NCI-H82 treated with DMSO at 0.1 percent for 48 hours (cell line): ENCODE data around the gene URGCP.

Experiments
- DNase-seq: peaks from one replicate; lab custom pipeline; 2025; ENCODE audit not compliant: unreplicated experiment; lab: John Stamatoyannopoulos, UW

URGCP gene

DNA sequence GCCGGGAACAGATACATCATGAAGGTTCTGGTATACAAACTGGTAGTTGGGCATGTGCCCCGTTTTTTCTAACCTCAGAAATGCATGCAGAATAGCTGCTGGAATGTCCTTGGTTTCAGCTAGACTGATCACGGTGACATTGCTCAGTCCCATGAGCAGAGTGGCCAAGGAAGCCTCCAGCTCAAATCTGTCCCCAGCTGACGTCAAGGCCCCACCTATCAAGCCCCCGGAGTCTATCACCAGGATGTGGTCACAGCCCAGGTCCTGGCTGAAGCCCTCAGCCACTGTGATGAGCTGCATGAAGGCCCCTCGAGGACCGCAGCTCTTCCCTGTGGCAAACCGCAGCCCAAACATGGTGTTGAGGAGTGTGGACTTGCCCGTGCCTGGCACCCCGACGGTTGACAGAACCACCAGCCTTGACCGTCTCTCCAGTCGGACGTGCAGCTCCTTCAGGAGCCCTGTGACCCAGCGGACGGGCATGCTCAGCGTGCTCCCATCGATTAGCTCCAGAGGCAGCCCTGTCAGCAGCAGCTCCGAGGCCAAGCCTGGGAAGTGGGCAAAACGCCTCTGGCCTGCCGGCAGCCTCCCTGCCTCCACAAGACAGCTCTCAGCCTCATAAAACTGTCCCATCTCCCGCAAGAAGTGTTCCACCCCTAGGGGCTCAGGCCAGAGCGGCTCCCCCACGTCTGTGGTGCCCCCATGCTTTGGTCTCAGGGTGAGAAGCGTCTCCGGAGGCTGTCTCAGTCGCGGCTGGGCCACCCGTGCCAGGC lies 29.2 kb downstream of the URGCP start:
- no peak for DNase-seq

DNA sequence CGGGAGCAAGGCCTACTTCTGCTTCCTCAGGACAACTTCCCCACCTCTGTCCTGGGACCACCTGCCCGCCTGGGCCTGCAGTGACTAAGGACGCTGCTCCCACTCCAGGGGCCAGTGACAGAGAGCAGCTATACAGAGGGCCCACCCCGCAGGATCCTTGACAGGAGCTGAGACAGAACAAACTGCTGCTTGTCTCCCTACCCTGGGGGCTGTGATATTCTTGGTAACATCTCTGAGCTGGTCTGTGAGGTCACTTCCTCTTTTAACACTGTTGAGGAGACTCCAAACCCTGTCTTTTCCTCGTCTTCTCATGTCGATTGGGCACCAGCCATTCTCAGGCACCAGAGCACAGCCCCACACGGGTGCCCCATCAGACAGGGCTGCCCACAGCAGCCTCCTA lies 30.2 kb downstream of the URGCP start:
- DNase-seq = no peak

DNA sequence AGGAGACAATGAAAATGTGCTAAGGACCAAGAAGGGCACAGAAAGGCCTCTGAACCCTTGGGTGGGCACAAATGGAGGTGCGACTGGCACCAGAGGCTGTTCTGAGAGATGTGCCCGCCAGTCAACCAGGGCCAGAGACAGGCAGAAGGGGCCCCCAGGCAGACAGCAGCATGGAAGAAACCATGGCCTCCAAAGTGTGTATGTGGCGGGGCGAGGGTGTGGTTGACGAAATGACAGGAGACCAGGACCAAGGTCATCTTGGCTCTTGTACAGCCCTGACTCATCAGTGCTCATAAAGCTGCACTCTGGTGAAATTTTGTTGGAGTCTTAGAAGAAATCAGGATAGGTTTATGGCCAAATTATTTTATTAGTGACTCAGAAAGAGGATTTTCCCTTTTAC lies 33.1 kb downstream of the URGCP start:
- DNase-seq = no peak

DNA sequence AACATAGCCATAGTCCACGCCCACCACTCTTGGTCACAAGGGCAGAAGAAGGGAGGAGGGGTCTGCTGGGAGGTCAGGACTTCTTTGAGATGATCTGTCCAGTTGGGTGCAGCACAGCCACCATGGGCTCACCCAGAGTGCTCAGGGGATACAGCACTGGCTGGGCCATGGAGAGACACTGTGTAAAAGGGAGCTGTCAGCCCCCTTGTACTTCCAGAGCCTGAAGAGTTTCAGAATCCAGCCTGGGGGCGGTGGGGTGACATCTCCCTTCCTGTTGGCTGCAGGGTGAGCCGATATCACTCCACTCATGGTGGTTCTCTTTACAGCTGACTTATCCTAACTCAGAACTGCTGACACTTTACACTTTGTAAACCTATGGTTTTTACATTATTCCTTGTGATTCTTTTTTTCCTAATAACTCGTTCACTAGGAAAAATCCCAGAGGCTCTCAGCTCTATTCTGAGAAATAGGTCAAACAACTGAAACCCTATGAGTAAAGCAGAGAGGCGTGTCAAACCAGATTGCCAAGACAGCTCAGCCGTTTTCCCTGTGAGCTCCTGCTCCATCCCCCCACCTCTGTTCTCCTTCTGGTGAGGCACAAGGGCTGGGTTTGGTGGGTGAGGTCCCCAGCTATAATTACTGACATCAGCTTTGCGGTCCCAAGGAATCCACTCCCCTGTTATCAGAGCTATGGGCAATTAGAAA lies 33.8 kb downstream of the URGCP start:
- no peak for DNase-seq

DNA sequence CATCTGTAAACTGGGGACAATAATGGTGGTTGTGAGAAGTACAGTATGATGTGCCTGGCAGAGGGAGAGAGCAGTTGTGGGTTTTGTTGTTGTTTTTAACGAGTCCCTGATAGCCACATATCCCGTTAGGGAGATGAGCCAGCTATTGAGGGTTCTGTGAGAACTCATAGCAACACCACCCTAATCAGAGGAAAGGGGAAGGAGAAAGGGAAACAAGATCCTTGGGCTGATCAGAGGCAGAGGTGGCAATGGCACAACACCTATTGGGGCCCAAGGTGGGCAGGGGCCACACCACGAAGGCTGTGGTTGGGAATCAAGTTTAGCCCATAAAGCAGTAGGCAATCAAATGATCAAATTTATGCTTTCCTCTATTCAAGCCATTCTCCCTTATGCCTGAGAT lies 35.3 kb downstream of the URGCP start:
- DNase-seq = no peak

DNA sequence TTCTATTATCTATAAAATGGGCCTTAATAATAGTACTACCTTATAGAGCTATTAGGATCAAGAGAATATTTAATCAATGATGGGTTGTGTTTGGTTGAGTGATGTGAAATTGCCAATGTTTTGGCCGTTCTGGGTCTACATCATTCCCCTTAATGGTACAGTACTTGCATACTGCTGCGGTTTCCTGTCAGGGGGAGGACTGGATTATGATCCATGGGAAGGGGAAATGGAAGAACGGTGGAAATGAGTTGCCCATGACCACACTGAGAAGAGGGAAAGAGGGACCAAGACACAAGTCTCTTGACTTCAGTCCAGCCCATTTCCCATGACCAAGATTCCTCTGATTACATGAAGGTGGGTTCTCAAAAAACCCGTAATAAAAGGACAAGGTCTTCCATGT lies 36.1 kb downstream of the URGCP start:
- no peak for DNase-seq

DNA sequence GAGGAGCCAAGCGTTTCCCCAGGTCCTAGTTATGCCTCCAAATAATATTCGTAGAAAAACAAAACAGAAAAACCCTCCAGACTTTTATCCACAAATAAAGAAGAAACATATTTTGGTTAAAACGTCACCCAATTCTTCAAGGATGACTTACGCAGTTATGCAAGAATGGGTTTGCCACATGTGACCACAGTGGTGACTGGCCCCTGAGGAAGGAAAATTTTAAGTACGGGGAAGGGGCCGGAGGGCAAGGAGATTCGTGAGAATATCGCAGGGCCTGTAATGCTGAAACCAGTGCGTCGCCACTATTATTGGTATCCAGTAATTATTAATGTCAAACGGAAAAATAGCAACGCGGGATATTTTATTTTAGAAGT lies 36.5 kb downstream of the URGCP start:
- DNase-seq = no peak

DNA sequence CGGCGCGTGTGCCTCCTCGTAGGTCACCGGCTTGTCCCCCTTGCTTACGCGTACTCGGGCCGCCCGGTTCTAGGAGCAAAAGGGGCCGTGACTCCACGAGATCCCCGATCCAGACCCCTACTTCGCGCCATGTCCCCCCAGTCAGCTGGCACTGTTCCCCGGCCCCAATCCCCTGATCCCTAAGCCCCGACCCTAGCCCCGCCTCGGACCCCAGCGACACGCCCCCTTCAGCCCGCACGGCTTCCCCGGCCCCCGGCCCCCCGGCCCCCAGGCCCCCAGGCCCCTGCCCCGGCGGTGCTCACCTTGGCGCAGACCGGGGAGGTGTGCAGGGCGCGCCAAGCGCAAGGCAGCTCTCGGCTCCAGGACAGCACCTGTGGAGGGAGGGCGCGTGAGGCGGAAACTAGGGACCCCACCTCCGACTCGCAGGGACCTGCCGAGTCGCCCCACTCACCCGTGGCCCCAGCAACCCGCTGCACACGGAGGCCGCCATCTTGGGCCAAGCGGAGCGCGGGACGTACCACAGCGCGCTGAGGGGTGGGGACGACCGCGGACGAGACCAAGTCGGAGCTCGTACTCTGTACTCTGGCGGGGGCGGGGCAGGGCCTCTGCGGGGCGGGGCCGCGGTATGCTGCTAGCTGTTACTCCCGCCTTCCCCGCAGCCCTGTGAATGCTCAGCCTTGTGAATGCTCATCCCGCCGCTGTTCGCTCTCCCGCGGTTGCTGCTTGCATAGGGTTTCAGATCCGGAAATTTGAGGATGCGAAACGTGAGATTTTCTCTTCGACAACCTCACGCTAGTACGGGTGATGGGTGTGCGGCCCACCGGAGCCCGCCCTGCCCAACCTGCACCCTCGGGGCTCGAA lies 37.2 kb downstream of the URGCP start, which contains the start of gene MRPS24:
MRPS24 (minus strand) TSS at position 512 of the 861 bp plus-strand sequence; CDS start at position 490, 22 bp downstream.
- peak; percentile 94 for DNase-seq

DNA sequence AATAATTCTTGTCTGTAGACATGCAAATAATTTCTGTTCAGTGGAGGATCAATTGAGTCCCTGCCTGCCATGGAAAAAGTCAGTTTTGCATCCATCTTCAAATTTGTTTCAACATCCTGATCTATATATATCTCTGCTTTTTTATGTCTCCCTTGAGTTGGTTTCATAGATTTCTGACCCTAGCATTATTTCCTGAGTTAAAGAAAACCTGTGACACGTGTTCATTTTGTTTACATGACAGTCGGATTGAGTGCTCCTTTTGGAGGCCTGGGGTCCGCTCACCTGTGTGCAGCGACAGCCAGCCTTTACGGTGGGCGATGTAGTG lies 37.8 kb downstream of the URGCP start:
- no peak for DNase-seq

DNA sequence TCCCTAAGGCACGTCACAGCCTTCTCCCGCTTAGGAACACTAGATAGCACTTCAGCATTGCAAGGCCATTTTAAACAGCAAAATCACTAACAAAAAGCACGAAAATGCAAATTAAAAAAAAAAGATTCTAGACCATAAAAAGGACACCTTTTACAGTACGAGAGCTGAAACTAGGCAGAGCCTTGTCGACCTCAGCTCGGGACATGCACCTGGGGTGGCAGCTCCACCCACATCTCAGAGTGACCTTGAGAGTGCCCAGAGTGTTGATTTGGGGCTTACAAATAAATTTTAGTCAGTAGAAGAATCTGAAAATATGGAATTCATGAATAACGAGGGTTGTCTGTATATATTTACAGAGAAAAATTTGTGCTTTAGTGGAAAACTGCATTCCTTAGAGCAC lies 38.2 kb downstream of the URGCP start:
- no peak for DNase-seq

DNA sequence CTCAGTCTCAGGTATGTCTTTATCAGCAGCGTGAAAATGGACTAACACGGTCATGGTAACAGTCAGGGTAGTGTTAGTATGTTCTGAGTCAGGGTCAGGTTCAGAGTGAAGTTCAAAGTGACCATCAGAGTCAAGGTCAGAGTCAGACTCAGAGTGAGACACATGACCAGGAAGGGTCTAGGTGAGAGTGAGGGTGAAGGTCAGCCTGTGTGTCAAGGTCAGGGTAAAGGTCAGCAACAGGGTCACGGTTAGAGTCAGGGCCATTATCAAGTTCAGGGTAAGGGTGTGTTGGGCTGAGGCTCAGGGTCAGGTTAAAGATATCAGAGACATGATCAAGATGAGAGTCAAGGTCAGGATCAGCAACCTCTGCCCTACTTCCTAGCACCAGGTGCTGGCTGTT lies 41.1 kb downstream of the URGCP start:
- DNase-seq = no peak

DNA sequence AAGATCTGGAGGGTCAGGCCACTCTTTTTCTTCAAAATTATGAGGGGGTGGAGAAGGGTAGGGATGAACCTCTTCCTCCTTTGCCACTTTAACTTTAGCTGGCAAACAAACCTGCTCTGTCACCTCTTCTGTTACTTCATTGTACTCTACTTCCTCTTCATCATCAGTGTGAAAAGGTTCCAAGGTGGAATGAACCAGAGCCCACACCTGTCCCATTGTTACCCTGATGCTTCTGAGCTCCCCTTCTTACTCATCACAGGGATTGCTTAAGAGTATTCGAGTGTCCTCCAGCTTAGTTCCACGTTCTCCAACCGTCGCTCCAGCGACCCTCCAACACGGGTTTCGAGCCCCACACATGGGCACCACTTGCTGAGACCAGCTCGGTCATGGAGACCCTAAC lies 42.3 kb downstream of the URGCP start:
- DNase-seq = no peak

DNA sequence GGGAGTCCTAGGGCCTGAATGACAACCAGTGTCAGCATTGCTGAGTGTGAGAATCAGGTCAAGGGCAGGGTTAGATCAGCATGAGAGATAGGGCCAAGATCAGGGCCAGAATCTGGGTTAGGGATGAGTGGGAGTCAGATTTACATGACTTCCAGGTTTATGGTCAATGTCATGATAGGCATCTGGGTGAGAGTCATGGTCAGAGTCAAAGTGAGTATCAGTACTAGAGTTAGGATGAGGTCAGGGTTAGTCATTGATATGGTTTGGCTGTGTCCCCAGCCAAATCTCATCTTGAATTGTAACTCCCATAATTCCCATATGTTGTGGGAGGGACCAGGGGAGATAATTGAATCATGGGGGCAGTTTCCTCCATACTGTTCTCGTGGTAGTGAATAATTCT lies 49.4 kb downstream of the URGCP start:
- no peak for DNase-seq

DNA sequence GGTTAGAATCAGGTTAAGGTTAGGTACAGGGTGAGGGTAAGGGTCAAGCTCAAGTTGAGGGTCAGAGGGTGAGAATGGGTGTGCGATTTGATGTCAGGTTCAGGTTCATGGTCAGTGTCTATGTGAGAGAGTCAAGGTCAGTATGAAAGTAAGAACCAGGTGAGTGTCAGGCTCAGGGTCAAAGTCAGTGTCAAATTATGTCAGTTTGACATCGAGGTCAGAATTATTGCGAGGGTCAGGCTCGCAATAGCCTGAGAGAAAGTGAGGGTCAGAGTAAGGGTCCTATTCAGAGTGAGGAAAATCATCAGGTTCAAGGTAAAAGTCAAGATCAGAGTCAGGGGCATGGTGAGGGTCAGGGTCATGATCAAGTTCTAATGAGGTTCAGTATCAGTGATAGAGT lies 50.1 kb downstream of the URGCP start:
- no peak for DNase-seq

DNA sequence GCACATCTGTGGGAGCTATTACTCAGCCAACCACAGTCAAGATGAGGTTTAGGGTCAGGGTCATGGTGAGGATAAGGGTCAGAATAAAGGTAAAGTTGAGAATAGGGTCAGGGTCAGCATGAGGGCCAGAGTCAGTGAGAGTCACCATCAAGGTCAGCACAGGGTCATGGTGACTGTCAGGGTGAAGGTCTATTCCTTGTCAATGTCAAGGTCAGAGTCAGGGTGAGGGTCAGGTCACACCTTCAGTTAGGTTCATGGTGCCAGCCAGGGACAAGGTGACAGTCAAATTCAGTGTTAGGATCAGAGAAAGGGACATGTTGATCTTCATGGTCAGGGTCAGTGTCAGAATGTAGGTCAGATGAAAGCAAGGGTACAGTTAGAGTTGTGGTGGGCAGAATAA lies 51.2 kb downstream of the URGCP start:
- no peak for DNase-seq

DNA sequence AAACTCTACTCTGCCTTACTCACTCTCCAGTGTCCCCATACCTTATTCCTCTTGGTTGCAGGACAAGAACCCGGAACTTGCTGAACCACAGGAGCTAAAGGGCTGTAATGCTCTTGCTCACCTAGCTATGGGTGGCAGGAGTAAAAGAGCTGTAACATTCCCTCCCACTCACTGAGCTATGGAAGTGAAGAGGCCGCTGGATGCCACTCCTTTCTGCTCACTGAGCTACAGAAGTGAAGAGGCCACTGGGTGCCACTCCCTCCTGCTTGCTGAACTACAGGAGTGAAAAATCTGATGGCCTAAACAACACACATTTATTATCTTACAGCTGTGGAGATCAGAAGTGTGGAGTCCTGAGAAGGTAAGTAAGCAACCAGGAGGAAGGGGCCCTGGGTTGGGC lies 54.6 kb downstream of the URGCP start:
- DNase-seq = no peak

DNA sequence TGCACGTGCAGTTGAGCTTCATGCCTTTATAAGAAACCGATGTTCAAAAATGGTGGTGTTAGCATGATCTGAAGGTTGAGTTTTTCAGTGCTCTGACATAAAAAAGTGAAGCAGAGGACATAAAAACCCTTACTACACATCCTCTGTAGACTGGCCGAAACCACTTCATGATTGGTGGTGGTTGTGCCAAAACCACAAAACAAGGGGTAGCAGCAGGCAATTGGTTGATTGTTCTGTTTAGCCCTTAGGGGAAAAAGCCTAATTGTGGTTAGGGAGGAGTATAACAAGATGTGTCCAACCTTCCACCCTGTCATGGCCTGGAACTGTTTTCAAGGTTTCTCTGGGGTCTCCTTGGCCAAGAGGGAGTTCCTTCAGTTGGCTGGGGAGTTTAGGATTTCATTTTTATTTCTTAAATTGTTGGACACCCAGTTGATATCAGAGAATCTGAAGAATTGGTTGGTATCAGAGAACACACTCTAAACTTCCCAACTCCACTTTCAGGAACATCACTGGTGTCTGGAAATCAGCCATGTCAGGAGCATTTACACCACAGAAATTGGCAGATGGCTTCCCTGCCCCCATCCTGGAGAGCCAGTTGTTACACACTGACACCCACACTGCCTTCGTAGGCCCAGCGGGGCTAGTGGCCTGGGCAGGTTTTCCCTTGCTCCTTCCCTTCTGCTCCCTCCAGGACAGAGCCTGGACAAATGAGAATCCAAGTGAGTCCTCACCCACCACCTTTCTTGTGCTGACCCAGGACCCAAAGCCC lies 55.9 kb downstream of the URGCP start:
- DNase-seq = no peak

DNA sequence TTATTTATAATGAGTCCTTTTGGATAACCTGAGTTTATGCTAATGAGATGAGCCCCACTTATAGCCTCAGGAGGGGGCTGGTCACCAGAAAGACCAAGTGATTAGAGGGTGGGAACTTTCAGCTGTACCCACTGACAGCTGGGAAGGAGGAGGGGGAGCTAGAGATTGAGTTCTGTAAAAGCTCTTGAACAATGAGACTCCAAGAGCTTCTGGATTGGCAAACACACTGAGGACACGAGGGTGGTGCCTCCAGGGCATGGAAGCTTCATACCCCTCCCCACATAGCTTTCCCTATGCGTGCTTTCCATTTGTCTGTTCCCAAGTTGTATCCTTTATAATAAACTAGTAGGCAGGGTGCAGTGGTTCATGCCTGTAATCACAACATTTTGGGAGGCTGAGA lies 57.3 kb downstream of the URGCP start:
- DNase-seq = no peak

DNA sequence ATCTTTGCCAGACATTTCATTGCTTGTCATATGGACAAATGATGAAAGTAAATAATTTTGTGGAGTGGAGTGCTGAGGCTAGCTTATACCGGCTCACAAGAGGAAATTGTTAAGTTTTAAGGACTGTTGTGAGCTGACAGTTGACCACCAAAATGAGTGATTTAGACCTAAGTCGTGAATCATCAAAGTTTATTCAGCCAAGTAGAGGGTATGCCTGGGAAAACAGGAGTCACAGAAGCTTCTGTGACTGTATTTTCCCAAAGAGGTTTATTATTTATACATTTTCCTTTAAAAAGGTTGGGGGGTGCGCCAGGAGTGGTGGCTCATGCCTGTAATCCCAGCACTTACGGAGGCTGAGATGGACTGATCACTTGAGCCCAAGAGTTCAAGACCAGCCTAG lies 58.9 kb downstream of the URGCP start:
- DNase-seq = no peak

DNA sequence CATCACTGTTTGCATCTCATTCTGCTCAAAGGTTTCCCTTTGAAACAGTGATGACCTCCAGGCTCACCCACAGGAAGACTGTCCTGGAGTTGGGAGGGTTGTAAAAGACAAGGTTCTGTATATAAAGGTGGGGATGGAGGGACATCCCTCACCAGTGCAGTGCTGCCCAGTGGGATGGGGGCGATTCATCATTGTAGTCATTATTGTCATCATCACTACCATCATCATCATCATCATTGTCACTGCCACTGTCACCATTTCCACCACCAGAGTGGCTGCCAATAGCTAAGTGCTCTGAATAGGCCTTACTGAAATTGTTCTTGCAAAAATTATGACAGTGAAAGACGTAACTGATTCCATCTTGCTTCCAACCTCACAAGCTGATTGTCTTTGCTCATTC lies 61.7 kb downstream of the URGCP start:
- no peak for DNase-seq

DNA sequence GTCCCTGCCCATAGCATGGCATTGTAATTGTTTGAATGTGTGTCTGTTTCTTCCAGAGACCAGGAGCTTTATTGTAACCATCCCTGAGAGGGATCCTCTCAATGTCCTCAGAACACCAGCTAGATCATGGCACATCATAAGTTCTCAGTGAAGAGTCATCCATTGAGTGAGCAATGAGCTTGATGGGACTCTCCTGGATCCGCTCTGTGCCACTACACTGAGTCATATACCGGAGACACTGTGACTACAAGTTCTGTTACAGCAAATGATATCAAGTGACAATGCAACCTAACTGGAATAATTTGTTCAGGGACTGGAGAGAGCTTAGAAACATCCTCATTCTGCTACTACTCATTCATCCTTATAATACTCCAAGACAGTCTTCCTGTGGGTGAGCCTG lies 62.1 kb downstream of the URGCP start:
- no peak for DNase-seq
